ENCODE measurements around the gene C3orf20.

The C3orf20 gene

GRCh38 chr3:14700891-14701290 lies 25.9 kb downstream of the C3orf20 start:
- Histone ChIP-seq H3K27ac (ENCODE audit: low read depth, low read length) (no peak overlapping the region), H3K4me1 (ENCODE audit: control insufficient read depth, insufficient read depth, low read length) (no peaks in the 10 kb centered on the region), H3K36me3 (ENCODE audit: control insufficient read depth, insufficient read depth, low read length) (no peaks in the 10 kb centered on the region), H3K27me3 (ENCODE audit: control insufficient read depth, insufficient read depth, low read length) (peaks cover 4% of the 10 kb centered on the region; the same call in 1 of the 2 replicates), H3K4me3 (ENCODE audit: low read depth, low read length) (no peak overlapping the region), H3K9me3 (ENCODE audit: control insufficient read depth, insufficient read depth, low read depth, low read length) (no peaks in the 10 kb centered on the region), H3K9ac (ENCODE audit: low read length) (no peak overlapping the region)

- Histone ChIP-seq H3K9ac (ENCODE audit: low read length) (no peak overlapping the region), H3K9me3 (ENCODE audit: control insufficient read depth, insufficient read depth, low read depth, low read length) (no peaks in the 10 kb centered on the region), H3K36me3 (ENCODE audit: control insufficient read depth, insufficient read depth, low read length) (no peaks in the 10 kb centered on the region), H3K4me3 (ENCODE audit: low read depth, low read length) (no peak overlapping the region), H3K4me1 (ENCODE audit: control insufficient read depth, insufficient read depth, low read length) (no peaks in the 10 kb centered on the region), H3K27me3 (ENCODE audit: control insufficient read depth, insufficient read depth, low read length) (peaks cover 4% of the 10 kb centered on the region; the same call in 1 of the 2 replicates), H3K27ac (ENCODE audit: low read depth, low read length) (no peak overlapping the region)
Observed at GRCh38 chr3:14701676-14702075, 26.7 kb downstream of the C3orf20 start.

- H3K27me3 ChIP-seq (ENCODE audit: control insufficient read depth, insufficient read depth, low read length), result peaks cover 4% of the 10 kb centered on the region; the same call in 1 of the 2 replicates
- no peak overlapping the region for H3K4me3 ChIP-seq (ENCODE audit: low read depth, low read length)
- no peak overlapping the region for H3K27ac ChIP-seq (ENCODE audit: low read depth, low read length)
- no peaks in the 10 kb centered on the region for H3K36me3 ChIP-seq (ENCODE audit: control insufficient read depth, insufficient read depth, low read length)
- H3K4me1 ChIP-seq (ENCODE audit: control insufficient read depth, insufficient read depth, low read length), result no peaks in the 10 kb centered on the region
- no peak overlapping the region for H3K9ac ChIP-seq (ENCODE audit: low read length)
- H3K9me3 ChIP-seq (ENCODE audit: control insufficient read depth, insufficient read depth, low read depth, low read length), result no peaks in the 10 kb centered on the region
Observed at GRCh38 chr3:14703128-14703750, 28.3 kb downstream of the C3orf20 start.

- Histone ChIP-seq H3K4me1 (ENCODE audit: control insufficient read depth, insufficient read depth, low read length) (no peaks in the 10 kb centered on the region), H3K36me3 (ENCODE audit: control insufficient read depth, insufficient read depth, low read length) (no peaks in the 10 kb centered on the region), H3K27me3 (ENCODE audit: control insufficient read depth, insufficient read depth, low read length) (peaks cover 4% of the 10 kb centered on the region; the same call in 1 of the 2 replicates)
Observed at GRCh38 chr3:14703791-14704190, 28.9 kb downstream of the C3orf20 start.

GRCh38 chr3:14706096-14706495 lies 31.2 kb downstream of the C3orf20 start:
- no peaks in the 10 kb centered on the region for H3K36me3 ChIP-seq (ENCODE audit: control insufficient read depth, insufficient read depth, low read length)
- no peaks in the 10 kb centered on the region for H3K4me1 ChIP-seq (ENCODE audit: control insufficient read depth, insufficient read depth, low read length)
- no peaks in the 10 kb centered on the region for H3K9me3 ChIP-seq (ENCODE audit: control insufficient read depth, insufficient read depth, low read depth, low read length)
- H3K27me3 ChIP-seq (ENCODE audit: control insufficient read depth, insufficient read depth, low read length), result peaks cover 4% of the 10 kb centered on the region; the same call in 1 of the 2 replicates
- no peak overlapping the region for H3K4me3 ChIP-seq (ENCODE audit: low read depth, low read length)
- no peak overlapping the region for H3K27ac ChIP-seq (ENCODE audit: low read depth, low read length)
- H3K9ac ChIP-seq (ENCODE audit: low read length), result no peak overlapping the region

More at GRCh38 chr3:14703791-14704190, 28.9 kb downstream of the C3orf20 start:
- H3K4me3 ChIP-seq (ENCODE audit: low read depth, low read length), result no peak overlapping the region
- H3K9me3 ChIP-seq (ENCODE audit: control insufficient read depth, insufficient read depth, low read depth, low read length), result no peaks in the 10 kb centered on the region
- no peak overlapping the region for H3K27ac ChIP-seq (ENCODE audit: low read depth, low read length)
- H3K9ac ChIP-seq (ENCODE audit: low read length), result no peak overlapping the region

GRCh38 chr3:14716591-14716990 lies 41.6 kb downstream of the C3orf20 start:
- Histone ChIP-seq H3K36me3 (ENCODE audit: control insufficient read depth, insufficient read depth, low read length) (no peaks in the 10 kb centered on the region), H3K27me3 (ENCODE audit: control insufficient read depth, insufficient read depth, low read length) (no peaks in the 10 kb centered on the region), H3K9me3 (ENCODE audit: control insufficient read depth, insufficient read depth, low read depth, low read length) (no peaks in the 10 kb centered on the region), H3K4me1 (ENCODE audit: control insufficient read depth, insufficient read depth, low read length) (no peaks in the 10 kb centered on the region), H3K9ac (ENCODE audit: low read length) (no peak overlapping the region), H3K27ac (ENCODE audit: low read depth, low read length) (no peak overlapping the region), H3K4me3 (ENCODE audit: low read depth, low read length) (no peak overlapping the region)

- no peak overlapping the region for H3K9ac ChIP-seq (ENCODE audit: low read length)
- no peaks in the 10 kb centered on the region for H3K9me3 ChIP-seq (ENCODE audit: control insufficient read depth, insufficient read depth, low read depth, low read length)
- H3K27me3 ChIP-seq (ENCODE audit: control insufficient read depth, insufficient read depth, low read length), result no peaks in the 10 kb centered on the region
- no peak overlapping the region for H3K4me3 ChIP-seq (ENCODE audit: low read depth, low read length)
- no peaks in the 10 kb centered on the region for H3K4me1 ChIP-seq (ENCODE audit: control insufficient read depth, insufficient read depth, low read length)
- no peak overlapping the region for H3K27ac ChIP-seq (ENCODE audit: low read depth, low read length)
- H3K36me3 ChIP-seq (ENCODE audit: control insufficient read depth, insufficient read depth, low read length), result no peaks in the 10 kb centered on the region
Observed at GRCh38 chr3:14717307-14717706, 42.4 kb downstream of the C3orf20 start.

GRCh38 chr3:14718539-14718938 lies 43.6 kb downstream of the C3orf20 start:
- H3K4me3 ChIP-seq (ENCODE audit: low read depth, low read length), result no peak overlapping the region
- H3K27me3 ChIP-seq (ENCODE audit: control insufficient read depth, insufficient read depth, low read length), result no peaks in the 10 kb centered on the region
- no peaks in the 10 kb centered on the region for H3K9me3 ChIP-seq (ENCODE audit: control insufficient read depth, insufficient read depth, low read depth, low read length)
- no peaks in the 10 kb centered on the region for H3K36me3 ChIP-seq (ENCODE audit: control insufficient read depth, insufficient read depth, low read length)
- H3K9ac ChIP-seq (ENCODE audit: low read length), result no peak overlapping the region
- H3K27ac ChIP-seq (ENCODE audit: low read depth, low read length), result no peak overlapping the region
- H3K4me1 ChIP-seq (ENCODE audit: control insufficient read depth, insufficient read depth, low read length), result no peaks in the 10 kb centered on the region

GRCh38 chr3:14719006-14719405 lies 44.1 kb downstream of the C3orf20 start:
- Histone ChIP-seq H3K9ac (ENCODE audit: low read length) (no peak overlapping the region), H3K27me3 (ENCODE audit: control insufficient read depth, insufficient read depth, low read length) (no peaks in the 10 kb centered on the region), H3K4me1 (ENCODE audit: control insufficient read depth, insufficient read depth, low read length) (no peaks in the 10 kb centered on the region), H3K36me3 (ENCODE audit: control insufficient read depth, insufficient read depth, low read length) (no peaks in the 10 kb centered on the region), H3K9me3 (ENCODE audit: control insufficient read depth, insufficient read depth, low read depth, low read length) (no peaks in the 10 kb centered on the region), H3K27ac (ENCODE audit: low read depth, low read length) (no peak overlapping the region), H3K4me3 (ENCODE audit: low read depth, low read length) (no peak overlapping the region)

- no peaks in the 10 kb centered on the region for H3K36me3 ChIP-seq (ENCODE audit: control insufficient read depth, insufficient read depth, low read length)
- no peak overlapping the region for H3K27ac ChIP-seq (ENCODE audit: low read depth, low read length)
- no peak overlapping the region for H3K4me3 ChIP-seq (ENCODE audit: low read depth, low read length)
- H3K27me3 ChIP-seq (ENCODE audit: control insufficient read depth, insufficient read depth, low read length), result no peaks in the 10 kb centered on the region
- H3K9ac ChIP-seq (ENCODE audit: low read length), result no peak overlapping the region
- H3K4me1 ChIP-seq (ENCODE audit: control insufficient read depth, insufficient read depth, low read length), result no peaks in the 10 kb centered on the region
- no peaks in the 10 kb centered on the region for H3K9me3 ChIP-seq (ENCODE audit: control insufficient read depth, insufficient read depth, low read depth, low read length)
Observed at GRCh38 chr3:14721126-14721864, 46.4 kb downstream of the C3orf20 start.

- Histone ChIP-seq H3K9ac (ENCODE audit: low read length) (no peak overlapping the region), H3K27me3 (ENCODE audit: control insufficient read depth, insufficient read depth, low read length) (no peaks in the 10 kb centered on the region), H3K4me3 (ENCODE audit: low read depth, low read length) (no peak overlapping the region), H3K4me1 (ENCODE audit: control insufficient read depth, insufficient read depth, low read length) (no peaks in the 10 kb centered on the region), H3K27ac (ENCODE audit: low read depth, low read length) (no peak overlapping the region), H3K9me3 (ENCODE audit: control insufficient read depth, insufficient read depth, low read depth, low read length) (no peaks in the 10 kb centered on the region), H3K36me3 (ENCODE audit: control insufficient read depth, insufficient read depth, low read length) (no peaks in the 10 kb centered on the region)
Observed at GRCh38 chr3:14725013-14725412, 50.1 kb downstream of the C3orf20 start.
